Brain microvascular endothelial cell (primary cell): ENCODE results near the gene ZNF346.

Experiments
- DNase-seq: peaks from one replicate; pipeline ENCODE4 v3.0.0-alpha.2; 2020
- H3K27ac ChIP-seq: fragments of 250-450 bp; sonication (Bioruptor Pico); 2 replicates; pipeline ENCODE4 v1.5.1; 2020; ENCODE audit warnings: mild to moderate bottlenecking, moderate library complexity
- H3K27me3 ChIP-seq: fragments of 250-450 bp; sonication (Bioruptor Pico); replicated peaks from 2 replicates; pipeline ENCODE4 v1.5.1; 2020; ENCODE audit warnings: mild to moderate bottlenecking
- H3K36me3 ChIP-seq: fragments of 250-450 bp; sonication (Bioruptor Pico); replicated peaks from 2 replicates; pipeline ENCODE4 v1.5.1; 2020; ENCODE audit warnings: mild to moderate bottlenecking
- H3K4me3 ChIP-seq: 2 replicates; pipeline ENCODE4 v1.5.1; 2011; ENCODE audit warnings: low read depth, mild to moderate bottlenecking, control low read depth, low read length, moderate library complexity
- CTCF ChIP-seq: IDR thresholded peaks from 2 replicates; pipeline ENCODE4 v1.5.1; 2011; ENCODE audit warnings: low read depth, mild to moderate bottlenecking, moderate library complexity, low read length, control low read depth, inconsistent platforms; ENCODE audit errors: missing control alignments
- in situ Hi-C: cut with HindIII; loops from 2 replicates; pipeline ENCODE4 v1.10.0; 2017; ENCODE audit warnings: low sequenced_read_pairs, low pct_ligation_motif_present

The ZNF346 gene

GRCh38 chr5:177079606-177080005 lies 57.1 kb downstream of the ZNF346 start:
- in situ Hi-C loops = no loop called here
- Histone ChIP-seq H3K36me3 (no peaks in the 10 kb centered on the region), H3K4me3 (no peak overlapping the region), H3K27me3 (no peaks in the 10 kb centered on the region), H3K27ac (no peak overlapping the region)
- TF ChIP-seq CTCF = no peak
- no peak for DNase-seq

DNA sequence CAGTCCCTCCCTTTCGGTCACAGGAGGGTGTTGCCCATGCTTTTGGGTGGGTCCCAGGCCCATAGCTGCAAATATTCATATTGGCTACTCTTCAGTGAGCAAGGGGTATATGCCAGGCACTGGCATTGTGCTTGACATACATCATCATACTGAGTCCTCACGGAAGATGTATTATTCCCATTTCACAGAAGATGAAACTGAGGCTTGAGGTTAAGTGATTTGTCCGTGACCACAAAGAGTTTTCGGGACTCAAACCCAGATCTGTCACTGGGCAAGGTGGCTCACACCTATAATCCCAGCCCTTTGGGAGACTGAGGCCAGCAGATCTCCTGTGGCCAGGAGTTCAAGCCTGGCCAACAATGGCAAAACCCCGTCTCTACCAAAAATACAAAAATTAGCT lies 57.8 kb downstream of the ZNF346 start:
- H3K27ac ChIP-seq = no peak overlapping the region
- no peak overlapping the region for H3K4me3 ChIP-seq
- no peak for TF ChIP-seq CTCF
- no peaks in the 10 kb centered on the region for H3K27me3 ChIP-seq
- no peak for DNase-seq
- H3K36me3 ChIP-seq = no peaks in the 10 kb centered on the region
- in situ Hi-C loops = no loop called here

GRCh38 chr5:177081859-177082258 lies 59.4 kb downstream of the ZNF346 start:
- Histone ChIP-seq H3K4me3 (no peak overlapping the region), H3K36me3 (no peaks in the 10 kb centered on the region), H3K27ac (no peak overlapping the region), H3K27me3 (no peaks in the 10 kb centered on the region)
- no peak for TF ChIP-seq CTCF
- in situ Hi-C loops = no loop called here
- DNase-seq = no peak

DNA sequence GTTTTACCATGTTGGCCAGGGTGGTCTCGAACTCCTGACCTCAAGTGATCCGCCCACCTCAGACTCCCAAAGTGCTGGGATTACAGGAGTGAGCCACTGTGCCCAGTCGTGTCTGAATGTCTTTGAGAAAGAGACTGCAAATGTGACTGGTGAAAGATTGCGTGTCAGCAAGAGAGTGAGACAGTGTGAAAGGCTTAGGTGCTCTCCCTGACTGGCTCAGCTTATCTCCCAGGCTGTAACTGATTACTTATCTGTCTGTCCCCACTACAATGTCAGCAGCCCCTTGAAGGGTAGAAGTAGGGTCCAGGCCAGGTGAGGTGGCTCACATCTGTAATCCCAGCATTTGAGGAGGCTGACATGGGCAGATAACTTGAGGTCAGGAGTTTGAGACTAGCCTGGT lies 60.9 kb downstream of the ZNF346 start:
- H3K27me3 ChIP-seq = no peaks in the 10 kb centered on the region
- in situ Hi-C loops = no loop called here
- no peak for DNase-seq
- no peak overlapping the region for H3K27ac ChIP-seq
- no peaks in the 10 kb centered on the region for H3K36me3 ChIP-seq
- TF ChIP-seq CTCF = no peak
- no peak overlapping the region for H3K4me3 ChIP-seq

DNA sequence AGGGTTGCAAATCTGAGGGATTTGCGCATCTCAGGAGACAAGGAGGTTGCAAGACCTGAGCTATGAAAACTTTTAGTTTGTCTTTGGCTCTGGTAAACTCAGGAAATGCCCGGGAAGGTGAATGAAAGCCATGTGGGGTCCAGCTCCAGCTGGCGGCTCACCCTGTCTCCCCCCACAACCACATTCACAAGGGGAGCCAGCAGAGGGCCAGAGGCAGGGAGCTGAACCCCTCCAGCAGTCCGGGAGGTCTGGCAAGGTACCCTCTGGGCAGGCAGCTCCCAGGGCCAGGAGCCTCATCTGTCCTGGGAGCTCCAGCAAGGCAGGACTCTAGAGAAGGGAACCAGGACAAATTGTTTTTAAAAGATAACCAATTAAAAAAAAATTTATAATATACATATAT lies 61.7 kb downstream of the ZNF346 start:
- Histone ChIP-seq H3K4me3 (no peak overlapping the region), H3K27ac (no peak overlapping the region), H3K27me3 (no peaks in the 10 kb centered on the region), H3K36me3 (no peaks in the 10 kb centered on the region)
- no peak for DNase-seq
- in situ Hi-C loops = no loop called here
- no peak for TF ChIP-seq CTCF

GRCh38 chr5:177085985-177086653 lies 63.6 kb downstream of the ZNF346 start:
- no peak for DNase-seq
- TF ChIP-seq CTCF = no peak
- Histone ChIP-seq H3K27me3 (no peaks in the 10 kb centered on the region), H3K36me3 (no peaks in the 10 kb centered on the region), H3K4me3 (no peak overlapping the region), H3K27ac (no peak overlapping the region)
- in situ Hi-C loops = no loop called here
